Stimulated activated CD4-positive, alpha-beta T cell treated with anti-CD3 and anti-CD28 coated beads, TNF-alpha, amount 100 ng/mL, for 24 hours (primary cell): ENCODE measurements around the gene MTMR2.
"Not testable (repeated sequence)": the region's sequence is repeated elsewhere in the genome, so short reads cannot be mapped to it uniquely, and the experiment has no call there.

Experiments used
- DNase-seq, 3 experiments: peaks; one replicate each; pipeline ENCODE4 v3.0.0-alpha.2; 2020; ENCODE audit warnings: low read depth in 3 of 3

MTMR2 gene

GRCh38 chr11:95884802-95885201 is 39.1 kb downstream of the MTMR2 start:
- DNase-seq = no peak

GRCh38 chr11:95884376-95884775 is 39.5 kb downstream of the MTMR2 start:
- no peak for DNase-seq

GRCh38 chr11:95883381-95883780 is 40.5 kb downstream of the MTMR2 start:
- no peak for DNase-seq

DNA sequence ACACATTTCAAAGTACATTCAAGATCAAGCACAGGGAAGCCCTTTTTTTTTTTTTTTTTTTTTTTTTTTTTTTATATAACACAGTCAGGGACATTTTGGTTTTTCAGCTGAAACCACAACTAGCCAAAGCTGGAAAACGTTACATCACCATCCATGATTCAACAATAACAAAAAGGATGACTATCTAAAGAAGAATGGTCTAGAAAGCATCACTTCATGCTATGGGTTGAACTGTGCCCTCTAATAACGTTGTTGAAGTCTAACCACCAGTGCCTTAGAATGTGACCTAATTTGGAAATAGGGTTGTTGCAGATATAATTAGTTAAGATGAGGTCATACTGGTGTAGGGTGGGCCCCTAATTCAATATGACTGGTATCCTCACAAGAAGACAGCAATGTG is 46.6 kb downstream of the MTMR2 start:
- DNase-seq = no peak

DNA sequence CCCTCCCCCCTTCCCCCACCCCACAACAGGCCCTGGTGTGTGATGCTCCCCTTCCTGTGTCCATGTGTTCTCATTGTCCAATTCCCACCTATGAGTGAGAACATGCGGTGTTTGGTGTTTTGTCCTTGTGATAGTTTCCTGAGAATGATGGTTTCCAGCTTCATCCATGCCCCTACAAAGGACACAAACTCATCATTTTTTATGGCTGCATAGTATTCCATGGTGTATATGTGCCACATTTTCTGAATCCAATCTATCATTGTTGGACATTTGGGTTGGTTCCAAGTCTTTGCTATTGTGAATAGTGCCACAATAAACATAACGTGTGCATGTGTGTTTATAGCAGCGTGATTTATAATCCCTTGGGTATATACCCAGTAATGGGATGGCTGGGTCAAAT is 53.0 kb downstream of the MTMR2 start:
- not testable (repeated sequence) for DNase-seq

GRCh38 chr11:95867105-95867504 is 56.8 kb downstream of the MTMR2 start:
- no peak for DNase-seq

- no peak for DNase-seq
These were observed 60.3 kb downstream of the MTMR2 start for GRCh38 chr11:95863486-95864140.

- not testable (repeated sequence) for DNase-seq
These were observed 63.9 kb downstream of the MTMR2 start for GRCh38 chr11:95860024-95860423.

GRCh38 chr11:95854362-95854761 is 69.5 kb downstream of the MTMR2 start:
- not testable (repeated sequence) for DNase-seq

DNA sequence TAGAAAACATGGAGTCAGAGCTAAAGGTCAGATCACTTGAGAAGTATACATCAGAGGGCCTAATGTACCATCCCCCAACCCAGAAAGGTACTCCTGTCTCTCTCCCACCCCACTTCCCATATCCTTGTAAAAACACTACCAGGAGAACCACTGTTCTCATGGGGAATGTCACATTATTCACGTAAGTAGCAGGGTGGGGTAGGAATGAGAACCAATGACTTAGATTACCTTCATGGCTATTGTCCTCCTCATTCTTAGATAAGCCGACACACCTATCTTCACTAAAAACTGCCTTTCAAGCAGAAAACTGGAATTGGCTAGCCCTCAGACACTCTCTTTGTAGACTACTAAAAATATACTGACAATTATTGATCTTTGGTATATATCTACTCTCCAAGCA is 70.0 kb downstream of the MTMR2 start:
- DNase-seq = no peak

- DNase-seq = no peak
These were observed 70.8 kb downstream of the MTMR2 start for GRCh38 chr11:95853138-95853537.

DNA sequence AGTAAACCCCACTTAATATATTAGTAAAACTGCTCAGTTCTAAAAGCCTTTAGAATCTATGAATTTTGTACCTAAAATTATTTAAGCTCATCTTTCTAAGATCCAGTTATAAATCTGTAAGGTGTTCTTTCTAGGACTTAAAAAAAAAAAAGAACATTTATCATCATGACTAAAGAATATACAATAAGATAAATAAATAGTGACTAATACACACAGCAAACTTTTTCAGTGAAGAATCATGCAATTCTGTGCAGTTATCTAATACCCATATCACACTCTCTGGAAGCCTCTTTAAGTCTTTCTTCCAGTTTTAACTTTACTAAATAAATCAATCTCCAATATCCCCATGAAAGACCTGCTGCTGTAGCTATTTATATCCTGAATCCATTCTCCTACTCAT is 73.8 kb downstream of the MTMR2 start:
- no peak for DNase-seq

- DNase-seq = peak in 2 of 3 experiments; percentile 5 to 14
These were observed 74.7 kb downstream of the MTMR2 start for GRCh38 chr11:95849087-95849825.

- no peak for DNase-seq
These were observed 78.7 kb downstream of the MTMR2 start for GRCh38 chr11:95845167-95845566.

GRCh38 chr11:95835768-95836488 is 88.0 kb downstream of the MTMR2 start:
- DNase-seq = peak; percentile 24 to 44 (median 32)

- no peak for DNase-seq
These were observed 88.6 kb downstream of the MTMR2 start for GRCh38 chr11:95835351-95835750.

- no peak for DNase-seq
These were observed 90.5 kb downstream of the MTMR2 start for GRCh38 chr11:95833378-95833777.

DNA sequence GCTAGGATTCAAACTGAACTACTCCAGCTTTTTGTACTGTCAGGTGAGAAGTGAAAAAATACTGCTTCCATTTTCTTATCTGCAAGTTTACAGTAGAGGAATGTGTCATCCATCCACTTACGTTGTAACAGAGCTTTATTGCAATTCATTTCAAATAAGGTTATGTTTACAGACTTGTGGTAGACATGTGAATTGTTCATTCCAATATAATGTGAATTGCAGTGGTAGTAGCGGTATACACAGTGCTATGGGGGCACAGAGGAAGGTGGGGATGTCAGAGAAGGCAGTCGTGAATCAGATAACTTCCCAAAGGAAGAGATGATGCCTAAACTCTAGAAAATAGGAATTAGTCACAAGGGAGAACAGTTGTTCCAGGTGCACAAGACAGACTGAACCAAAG is 91.1 kb downstream of the MTMR2 start:
- no peak for DNase-seq

DNA sequence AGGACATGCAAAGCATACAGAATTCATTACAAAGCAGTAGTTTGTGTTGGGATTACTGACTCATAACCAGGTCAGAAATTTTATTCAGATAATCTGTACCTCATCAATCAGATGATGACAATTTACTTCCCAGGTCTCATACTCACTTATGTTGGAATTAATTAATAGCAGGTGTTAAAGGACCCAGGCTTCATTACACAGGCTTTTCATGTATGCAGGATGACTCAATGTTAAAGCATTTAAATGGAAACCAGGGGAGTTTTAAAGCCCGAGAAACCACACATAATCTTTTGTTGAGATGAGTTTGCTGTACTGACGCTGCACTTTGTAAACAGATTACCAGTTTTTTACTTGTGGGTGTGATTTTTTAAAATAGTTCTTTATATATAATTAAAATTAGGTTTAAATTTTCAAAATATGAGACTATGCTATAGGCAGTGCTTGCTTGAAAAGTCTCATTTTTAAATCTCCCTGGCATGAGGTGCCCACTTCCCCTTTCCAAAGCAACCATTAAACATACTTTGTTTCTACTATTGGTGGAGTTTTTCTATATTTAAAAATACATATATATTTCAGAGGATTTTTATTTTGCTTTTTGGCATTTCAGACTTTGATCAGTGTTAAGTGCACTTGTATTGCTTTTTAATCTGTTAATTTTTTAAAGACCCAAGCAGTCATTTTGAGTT is 92.6 kb downstream of the MTMR2 start:
- no peak for DNase-seq

DNA sequence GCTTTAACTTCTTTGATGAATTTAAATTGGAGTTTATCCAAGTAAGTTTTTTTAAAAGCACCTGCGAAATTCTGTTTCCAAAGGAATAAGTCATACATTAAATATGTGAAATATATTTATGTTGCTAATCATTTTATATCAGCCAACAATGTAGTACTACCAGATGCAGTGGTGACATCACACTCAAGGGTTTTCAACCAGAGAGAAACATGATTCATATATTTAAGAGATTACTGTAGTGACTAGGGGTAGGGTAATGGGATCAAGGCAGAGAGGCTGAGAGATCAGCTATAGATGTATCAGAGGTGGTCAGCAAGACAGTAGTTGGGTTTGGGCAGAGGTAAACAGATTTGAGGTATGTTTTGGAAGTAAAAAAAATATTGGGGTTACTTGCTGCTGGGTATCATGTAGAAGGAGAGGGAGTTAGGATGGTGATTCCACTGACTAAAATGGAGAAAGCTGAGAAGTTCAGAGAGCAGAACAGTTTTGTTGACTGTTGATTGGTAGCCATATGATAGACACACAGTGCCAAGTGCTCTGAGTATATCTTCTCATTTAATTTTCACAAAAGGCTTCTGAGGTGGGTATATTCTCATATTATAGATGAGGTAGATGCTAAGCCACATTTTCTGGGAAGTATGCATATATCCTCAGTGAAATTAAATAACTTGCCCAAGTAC is 94.2 kb downstream of the MTMR2 start:
- no peak for DNase-seq

- no peak for DNase-seq
These were observed 96.2 kb downstream of the MTMR2 start for GRCh38 chr11:95827696-95828095.

DNA sequence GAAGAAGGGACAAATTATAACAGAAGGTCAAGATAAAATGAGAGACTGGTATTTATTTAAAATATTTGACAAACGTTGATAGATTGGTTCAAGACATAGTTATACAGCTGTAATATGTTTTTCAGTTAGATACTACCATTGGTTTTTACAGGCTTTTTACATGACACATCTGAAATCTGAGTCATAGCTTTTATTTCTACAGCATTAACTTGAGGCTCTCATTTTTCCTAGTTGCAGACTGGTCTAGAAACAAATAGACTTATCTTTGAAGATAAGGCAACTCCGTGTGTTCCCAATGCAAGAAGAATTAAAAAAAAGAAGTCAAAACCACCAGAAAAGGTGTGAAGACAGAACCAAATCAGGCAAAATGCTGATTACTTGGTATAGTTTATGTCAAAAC is 102.3 kb downstream of the MTMR2 start:
- DNase-seq = no peak
